Skeletal muscle cell (primary cell): ENCODE measurements around the gene ZMYND19.
"Not testable (repeated sequence)": the region's sequence is repeated elsewhere in the genome, so short reads cannot be mapped to it uniquely, and the experiment has no call there.

Experiments
- DNase-seq: peaks from one replicate; pipeline ENCODE4 v3.0.0-alpha.2; 2010; ENCODE audit warnings: low read depth
- H3K4me3 ChIP-seq: 2 replicates; pipeline ENCODE4 v1.5.1; 2011; ENCODE audit warnings: low read depth, mild to moderate bottlenecking, control low read depth, low read length, moderate library complexity

ZMYND19 gene

DNA sequence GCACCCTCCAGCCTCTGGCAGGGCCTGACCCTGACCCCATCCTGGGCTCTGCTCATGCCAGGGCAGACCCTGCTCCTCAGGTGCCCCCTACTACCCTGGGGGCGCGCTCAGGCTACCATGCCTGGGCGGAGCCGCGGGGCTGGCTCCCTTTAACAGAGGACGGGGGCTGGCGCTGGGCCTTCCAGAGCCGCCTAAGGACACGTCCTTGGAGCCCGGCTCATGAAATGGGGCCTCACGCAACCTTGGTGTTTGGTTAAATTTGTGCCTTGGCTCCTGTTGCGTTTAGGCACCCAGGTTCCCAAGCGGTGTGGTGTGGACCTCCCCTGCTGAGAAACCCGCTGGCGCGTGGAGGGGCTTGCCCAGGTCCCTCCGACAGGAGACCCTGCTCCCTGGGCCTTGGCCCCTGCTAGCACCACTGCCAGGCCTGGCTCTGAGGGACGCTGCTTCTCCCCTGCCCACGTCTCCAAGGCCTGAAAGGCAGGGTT is 25.1 kb upstream of the ZMYND19 start:
- DNase-seq, result no peak
- H3K4me3 ChIP-seq, result no peak overlapping the region

GRCh38 chr9:137614631-137615386 is 24.5 kb upstream of the ZMYND19 start:
- no peak for DNase-seq
- no peak overlapping the region for H3K4me3 ChIP-seq

- H3K4me3 ChIP-seq, result no peak overlapping the region
- no peak for DNase-seq
Measured at GRCh38 chr9:137613738-137614523, 23.6 kb upstream of the ZMYND19 start.

DNA sequence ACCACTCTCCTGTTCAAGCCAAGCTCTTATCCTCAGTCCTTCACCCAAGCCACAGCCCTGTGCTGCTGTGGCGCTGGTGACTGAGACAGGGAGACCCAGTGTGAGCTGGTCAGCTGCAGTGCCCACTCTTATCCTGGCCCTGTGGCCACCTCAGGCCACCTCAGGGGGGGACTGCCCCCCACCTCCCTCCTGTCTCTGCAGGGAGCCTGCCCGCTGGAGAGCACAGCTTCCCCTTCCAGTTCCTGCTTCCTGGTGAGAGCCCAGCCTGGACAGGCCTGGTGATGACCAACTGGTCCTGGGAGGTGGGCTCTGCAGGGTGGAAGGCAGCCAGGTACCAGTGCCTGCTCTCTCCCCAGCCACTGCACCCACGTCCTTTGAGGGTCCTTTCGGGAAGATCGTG is 22.9 kb upstream of the ZMYND19 start:
- H3K4me3 ChIP-seq, result no peak overlapping the region

DNA sequence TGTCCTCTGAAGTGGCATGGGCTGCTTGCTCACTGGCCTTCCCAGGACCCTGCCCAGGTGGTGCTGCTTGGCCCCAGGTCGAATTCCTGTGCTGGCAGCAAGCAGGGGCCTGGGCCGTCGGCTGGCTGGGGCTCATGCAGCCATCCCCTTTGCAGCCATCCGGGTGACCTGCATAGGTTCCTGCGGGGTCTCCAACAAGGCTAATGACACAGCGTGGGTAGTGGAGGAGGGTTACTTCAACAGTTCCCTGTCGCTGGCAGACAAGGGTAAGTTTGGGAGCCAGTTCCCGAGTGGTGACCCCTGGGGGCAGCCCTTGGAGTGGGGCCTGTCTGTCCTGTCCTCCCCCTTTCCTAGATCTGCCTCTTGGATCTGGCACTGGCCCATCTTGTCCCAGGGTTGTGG is 22.4 kb upstream of the ZMYND19 start:
- no peak overlapping the region for H3K4me3 ChIP-seq
- DNase-seq, result no peak

More for the DNA sequence above, 22.9 kb upstream of the ZMYND19 start:
- DNase-seq, result no peak

- H3K4me3 ChIP-seq, result no peak overlapping the region
- DNase-seq, result no peak
Measured at GRCh38 chr9:137611623-137612609, 21.6 kb upstream of the ZMYND19 start.

GRCh38 chr9:137610944-137611343 is 20.6 kb upstream of the ZMYND19 start:
- H3K4me3 ChIP-seq, result no peak overlapping the region
- no peak for DNase-seq

DNA sequence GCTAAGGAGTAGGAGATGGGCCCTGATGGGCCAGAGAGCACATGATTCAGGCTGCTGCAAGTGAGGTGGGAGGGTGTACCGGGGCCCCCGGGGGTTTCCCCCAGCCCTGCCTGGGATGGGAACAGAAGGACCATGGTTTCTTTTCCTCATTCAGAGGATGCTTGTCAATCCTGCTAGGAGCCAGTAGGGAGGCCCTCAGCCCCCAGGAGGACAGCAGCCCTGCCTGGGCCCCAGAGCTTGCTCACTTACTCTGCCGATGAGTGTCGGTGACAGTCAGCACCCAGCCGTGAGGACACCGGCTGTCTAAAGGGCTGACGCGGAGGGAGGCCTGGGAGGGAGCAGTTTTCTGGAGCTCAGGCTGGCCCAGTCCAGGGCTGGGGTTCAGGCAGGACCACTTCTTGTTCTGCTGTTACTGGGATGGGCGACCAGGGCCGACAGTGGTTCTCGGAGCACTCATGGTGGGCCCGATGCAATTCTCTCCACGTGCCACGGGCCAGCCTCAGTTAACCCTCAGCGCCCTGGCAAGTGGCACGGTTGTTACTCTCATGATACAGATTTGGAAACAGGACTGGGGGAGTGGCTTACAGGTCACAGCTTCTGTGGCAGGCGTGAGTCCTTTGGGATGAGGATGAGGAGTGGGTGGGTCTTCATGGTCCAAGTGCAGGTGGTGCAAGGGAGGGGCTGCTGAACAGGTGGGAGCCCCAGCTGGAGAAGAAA is 17.0 kb upstream of the ZMYND19 start:
- H3K4me3 ChIP-seq, result no peak overlapping the region
- no peak for DNase-seq

- peak overlapping the region; percentile 61 for H3K4me3 ChIP-seq
- no peak for DNase-seq
Measured at GRCh38 chr9:137606734-137607138, 16.4 kb upstream of the ZMYND19 start.

- no peak for DNase-seq
- peak overlapping the region; percentile 61 for H3K4me3 ChIP-seq
Measured at GRCh38 chr9:137606005-137606621, 15.8 kb upstream of the ZMYND19 start.

DNA sequence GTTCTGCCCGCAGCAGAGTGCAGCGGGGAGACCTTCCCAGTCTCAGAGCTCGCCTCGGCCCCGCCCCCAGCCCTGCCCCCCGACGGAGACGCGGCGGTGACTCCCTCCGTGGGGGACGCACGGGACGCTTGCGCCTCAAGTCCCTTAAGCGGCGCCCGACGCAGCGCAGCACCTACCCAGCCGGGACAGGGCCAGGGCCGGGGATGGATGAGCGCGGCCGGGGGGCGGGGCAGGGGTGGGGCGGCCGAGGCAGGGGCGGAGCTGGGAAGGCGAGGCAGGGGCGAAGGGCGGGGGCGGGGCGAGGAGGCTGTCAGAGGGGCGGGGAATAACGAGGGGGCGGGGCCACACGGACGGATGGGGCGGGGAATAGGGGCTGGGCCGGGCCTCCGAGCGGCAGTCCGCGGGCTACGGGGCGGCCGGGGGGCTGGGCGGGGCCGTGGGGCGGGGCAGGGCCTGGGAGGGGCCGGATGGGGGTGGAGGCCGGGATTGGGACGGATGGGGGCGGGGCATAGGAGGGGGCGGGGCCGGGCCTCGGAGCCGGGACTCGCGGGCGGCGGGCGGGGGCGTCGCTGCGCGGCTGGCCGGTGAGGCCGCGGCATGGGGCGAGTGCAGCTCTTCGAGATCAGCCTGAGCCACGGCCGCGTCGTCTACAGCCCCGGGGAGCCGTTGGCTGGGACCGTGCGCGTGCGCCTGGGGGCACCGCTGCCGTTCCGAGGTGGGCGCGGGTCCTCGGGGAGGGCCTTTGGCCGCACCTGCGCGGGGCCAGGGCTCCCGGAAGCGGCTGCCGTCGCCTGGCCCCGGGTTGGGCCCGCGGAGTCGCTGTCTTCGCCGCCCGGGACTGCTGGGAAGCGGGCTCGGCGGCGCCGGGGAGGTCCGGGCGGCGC is 15.1 kb upstream of the ZMYND19 start, which contains the start of gene ARRDC1:
Gene ARRDC1 (plus strand): TSS at position 566 of the 884 bp plus-strand sequence. CDS start 32 bp downstream, at position 598.
- peak; percentile 51 for DNase-seq
- H3K4me3 ChIP-seq, result peak within 1 kb of the TSS; percentile 61

DNA sequence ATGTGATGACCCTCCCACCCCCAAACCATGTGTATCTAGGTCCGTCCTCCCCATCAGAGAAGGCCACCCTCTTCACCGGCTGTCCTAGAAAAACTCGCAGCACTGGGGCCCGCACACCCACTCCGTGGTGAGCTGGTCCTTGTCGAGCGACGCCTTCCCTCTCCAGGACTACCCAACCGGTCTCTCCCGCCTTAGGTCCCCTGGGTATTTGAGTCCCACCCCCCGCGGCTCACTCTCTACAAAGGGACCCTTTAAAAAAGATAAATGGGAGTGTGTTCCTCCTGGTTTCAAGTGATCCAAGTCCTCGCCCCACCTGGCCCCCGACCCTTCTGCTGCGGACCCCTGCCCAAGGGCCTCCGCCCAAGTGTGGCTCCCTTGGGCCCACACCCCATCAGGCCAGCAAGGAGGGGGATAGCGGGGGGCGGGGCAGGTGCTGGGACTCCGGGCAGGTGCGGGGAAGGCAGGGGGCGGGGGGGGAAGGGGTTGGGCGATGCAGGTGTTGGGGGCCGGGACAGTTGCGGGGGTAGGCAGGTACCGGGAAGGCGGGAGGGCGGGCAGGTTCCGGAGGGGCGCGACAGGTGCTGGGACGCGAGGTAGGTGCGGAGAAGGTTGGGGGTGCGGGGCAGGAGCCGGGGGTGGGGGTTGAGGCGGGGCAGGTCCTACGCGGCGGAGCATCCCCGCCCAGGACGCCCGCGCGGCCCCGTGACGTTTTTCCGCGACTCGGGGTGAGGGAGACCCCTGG is 14.2 kb upstream of the ZMYND19 start:
- peak overlapping the region; percentile 51 for H3K4me3 ChIP-seq

DNA sequence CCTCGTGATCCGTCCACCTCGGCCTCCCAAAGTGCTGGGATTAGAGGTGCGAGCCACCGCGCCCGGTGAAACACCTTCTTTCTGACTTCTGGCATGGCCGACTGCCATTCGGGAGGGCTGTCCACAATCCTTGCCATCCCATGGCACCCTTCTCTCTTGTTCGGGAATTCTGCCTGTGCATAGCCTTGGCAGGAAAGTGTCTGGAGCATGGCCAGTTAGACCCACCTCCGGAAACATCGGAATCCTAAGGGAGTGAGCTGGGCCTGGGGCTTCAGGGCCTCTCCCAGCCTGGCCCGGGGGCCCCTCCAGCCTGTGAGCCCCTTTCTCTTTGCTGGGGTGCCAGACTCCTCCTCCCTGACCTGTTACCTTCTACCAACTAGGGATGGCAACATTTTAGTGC is 13.6 kb upstream of the ZMYND19 start:
- no peak overlapping the region for H3K4me3 ChIP-seq
- no peak for DNase-seq

More for the DNA sequence above, 14.2 kb upstream of the ZMYND19 start:
- DNase-seq, result no peak

DNA sequence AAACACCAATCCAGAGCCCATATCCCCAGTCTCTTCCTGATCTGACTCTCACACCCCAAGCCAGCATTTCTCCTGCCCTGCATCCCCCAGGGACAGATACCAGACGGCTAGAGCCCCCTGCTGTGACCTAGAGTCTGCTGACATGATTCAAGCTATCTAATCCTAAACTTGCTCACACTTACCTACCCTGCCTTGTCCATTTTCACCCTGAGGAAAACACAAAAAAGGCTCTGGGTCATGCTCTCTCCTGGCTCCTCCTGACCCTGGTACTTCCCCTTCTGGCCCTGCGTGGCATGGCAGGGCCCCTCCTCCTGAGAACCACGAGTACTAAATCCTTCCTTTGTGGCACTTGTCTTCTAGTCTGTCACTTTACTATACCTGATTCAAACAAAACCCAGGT is 12.3 kb upstream of the ZMYND19 start:
- no peak overlapping the region for H3K4me3 ChIP-seq
- no peak for DNase-seq

DNA sequence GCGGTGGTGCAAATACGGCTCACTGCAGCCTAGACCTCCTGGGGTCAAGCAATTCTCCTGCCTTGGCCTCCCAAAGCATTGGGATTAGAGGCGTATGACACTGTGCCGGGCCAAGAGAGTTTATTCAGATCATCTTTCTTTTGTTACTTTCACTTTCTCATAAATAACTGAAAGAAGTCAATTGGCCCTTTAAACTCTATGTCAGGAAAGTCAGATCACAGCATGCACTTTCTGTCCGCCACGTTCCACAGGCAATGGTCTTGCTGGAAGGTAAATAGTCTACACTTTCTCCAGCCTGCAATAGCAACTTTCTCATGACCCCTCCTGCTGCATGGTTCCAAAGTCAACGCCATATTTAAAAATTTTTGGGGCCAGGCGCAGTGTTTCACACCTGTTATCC is 8.6 kb upstream of the ZMYND19 start:
- DNase-seq, result no peak
- H3K4me3 ChIP-seq, result no peak overlapping the region

DNA sequence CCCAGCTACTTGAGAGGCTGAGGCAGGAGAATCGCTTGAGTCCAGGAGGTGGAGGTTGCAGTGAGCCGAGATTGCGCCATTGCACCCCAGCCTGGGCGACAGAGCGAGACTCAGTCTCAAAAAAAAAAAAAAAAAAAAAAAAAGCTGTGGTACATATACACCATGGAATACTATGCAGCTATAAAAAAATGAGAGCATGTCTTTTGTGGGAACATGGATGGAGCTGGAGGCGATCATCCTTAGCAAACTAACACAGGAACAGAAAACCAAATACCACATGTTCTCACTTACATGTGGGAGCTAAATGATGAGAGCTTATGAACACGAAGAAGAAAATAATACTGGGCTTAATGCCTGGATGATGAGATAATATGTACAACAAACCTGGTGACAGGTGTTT is 6.3 kb upstream of the ZMYND19 start:
- not testable (repeated sequence) for DNase-seq, H3K4me3 ChIP-seq

DNA sequence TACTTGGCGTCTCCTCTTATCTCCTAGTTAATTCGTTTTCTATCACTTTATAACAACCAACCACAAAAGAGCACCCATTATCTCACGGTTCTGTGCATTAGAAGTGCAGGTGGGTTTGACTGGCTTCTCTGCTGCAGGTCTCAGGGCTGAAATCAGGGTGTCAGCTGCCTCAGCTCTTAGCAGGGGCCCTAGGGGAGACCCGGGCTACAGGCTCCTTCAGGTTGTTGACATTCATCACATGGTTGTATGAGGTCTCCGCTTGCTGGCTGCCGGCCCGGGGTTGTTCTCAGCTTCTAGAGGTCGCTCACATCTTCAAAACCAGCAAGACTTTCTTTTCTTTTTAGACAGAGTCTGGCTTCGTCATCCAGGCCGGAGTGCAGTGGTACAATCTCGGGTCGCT is 2.9 kb upstream of the ZMYND19 start:
- H3K4me3 ChIP-seq, result no peak overlapping the region

More for the DNA sequence above, 2.9 kb upstream of the ZMYND19 start:
- no peak for DNase-seq
